GM21825 (cell line): ENCODE measurements around the gene ANKRD33.

Source experiments
- ATAC-seq: cut with Tn5 transposase; IDR thresholded peaks from one replicate; pipeline ENCODE4 v1.9.1; 2021; ENCODE audit warnings: mild to moderate bottlenecking, moderate library complexity; ENCODE audit not compliant: unreplicated experiment

Gene ANKRD33

GRCh38 chr12:51887476-51888315 lies at the start of gene ANKRD33:
Gene ANKRD33 (plus strand): TSS chr12:51888103. CDS start chr12:51888187, 84 bp downstream.
- no peak for ATAC-seq

GRCh38 chr12:51838762-51839161 lies 49.1 kb upstream of the ANKRD33 start:
- no peak for ATAC-seq

DNA sequence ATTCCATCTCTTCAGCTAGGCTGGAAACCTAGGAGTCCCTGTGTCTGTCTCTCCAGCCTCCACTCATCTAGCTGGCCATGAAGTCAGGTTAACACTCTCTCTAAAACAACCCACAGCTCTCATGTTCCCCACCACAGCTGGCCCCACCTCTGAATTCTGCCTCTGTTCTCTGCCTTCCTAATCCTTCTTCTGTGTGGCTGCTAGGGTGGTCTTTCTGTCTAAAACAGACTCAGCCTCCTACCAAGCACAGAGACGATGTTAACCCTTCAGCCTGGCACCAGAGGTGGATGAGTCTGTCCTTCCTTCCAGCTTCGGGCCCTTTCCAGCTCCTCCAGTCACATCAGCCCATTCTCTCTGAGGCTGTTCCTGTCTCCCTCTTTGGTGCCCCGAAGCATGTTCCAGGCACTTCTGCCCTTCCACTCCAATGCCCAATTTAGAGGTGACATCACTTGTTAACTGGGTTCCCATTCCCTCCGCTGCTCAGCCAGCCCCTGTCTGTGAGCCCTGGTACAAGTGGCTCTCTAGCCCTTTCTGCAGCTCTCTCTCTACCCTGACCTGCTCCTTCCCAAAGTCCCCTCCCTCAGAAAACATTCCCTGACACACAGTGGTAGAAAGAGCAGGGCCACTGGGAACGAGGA lies 48.5 kb upstream of the ANKRD33 start:
- no peak for ATAC-seq

DNA sequence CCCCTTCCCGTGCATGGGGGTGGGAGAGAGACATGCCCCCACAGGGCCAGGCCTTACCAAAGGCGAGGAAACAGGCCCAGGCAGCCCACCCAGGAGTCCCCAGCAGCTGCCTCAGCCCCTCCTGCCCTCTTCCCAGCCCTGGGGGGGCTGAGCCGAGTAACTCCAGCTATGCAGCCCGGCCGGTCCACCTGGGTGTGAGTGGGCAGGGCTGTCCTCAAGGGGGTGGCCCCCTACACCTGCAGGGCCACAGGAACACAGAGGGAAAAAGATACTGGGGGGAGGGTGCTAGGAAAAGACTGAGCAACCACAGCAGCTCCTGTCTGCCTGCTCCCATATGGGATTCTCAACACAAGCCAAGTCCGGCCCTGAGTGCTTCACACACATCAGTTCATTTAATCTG lies 46.9 kb upstream of the ANKRD33 start:
- no peak for ATAC-seq

- ATAC-seq = no peak
Observed at GRCh38 chr12:51841727-51842126, 46.2 kb upstream of the ANKRD33 start.

DNA sequence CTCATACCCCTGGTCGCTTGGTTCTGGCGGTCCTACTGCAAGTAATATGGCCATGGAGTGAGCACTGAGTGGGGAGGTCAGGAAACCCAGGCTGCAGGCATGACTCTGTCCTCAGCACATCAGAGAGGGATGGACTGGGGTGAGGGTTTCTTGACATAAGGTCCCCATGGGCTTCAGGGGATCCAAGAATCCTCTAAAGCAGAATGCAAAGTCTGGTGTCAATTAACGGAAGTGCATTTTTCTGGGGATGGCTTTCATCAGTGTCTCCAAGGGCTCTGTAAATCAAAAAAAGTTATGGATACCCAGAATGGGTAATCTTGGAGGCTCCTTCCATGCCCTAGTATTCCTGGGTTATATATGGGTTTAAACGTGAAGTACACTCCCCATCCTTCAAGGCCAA lies 43.0 kb upstream of the ANKRD33 start:
- no peak for ATAC-seq

GRCh38 chr12:51845482-51845881 lies 42.4 kb upstream of the ANKRD33 start:
- no peak for ATAC-seq

- ATAC-seq = no peak
Observed at GRCh38 chr12:51846271-51846691, 41.6 kb upstream of the ANKRD33 start.

DNA sequence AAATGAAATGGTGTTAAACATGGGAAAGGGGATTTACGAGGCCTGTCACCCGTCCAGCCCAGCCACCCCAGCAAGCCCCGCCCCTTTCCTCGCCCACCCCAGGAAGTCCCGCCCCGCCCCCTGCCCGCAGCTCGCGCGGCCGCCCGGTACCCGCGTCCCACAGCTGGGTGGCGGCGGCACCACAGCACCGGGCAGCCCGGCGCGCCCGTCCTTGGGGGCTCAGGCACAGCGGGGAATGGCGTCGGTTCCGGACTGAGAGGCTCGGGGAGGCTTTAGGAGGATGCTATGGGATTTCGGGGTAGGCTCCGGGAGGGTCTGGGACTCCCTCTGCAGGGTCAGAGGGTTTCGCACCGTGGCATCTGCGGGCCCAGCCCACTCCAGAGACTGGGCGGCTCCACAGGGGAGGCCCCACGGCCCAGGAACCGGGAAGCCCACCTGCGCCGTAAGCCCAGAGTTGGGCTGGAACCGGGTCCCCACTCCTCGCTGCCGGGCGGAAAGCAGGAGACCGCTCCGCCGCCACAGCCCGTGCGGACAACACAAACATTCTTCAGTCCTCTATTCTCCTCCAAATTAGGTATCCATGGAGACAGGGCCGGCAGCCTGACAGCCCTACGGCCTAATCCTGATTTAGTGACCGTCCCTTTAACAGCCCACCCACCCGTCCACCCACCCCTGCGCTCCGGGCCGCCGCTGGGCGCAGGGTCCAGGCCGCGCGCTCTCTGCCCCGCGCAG lies 40.8 kb upstream of the ANKRD33 start:
- ATAC-seq = no peak

DNA sequence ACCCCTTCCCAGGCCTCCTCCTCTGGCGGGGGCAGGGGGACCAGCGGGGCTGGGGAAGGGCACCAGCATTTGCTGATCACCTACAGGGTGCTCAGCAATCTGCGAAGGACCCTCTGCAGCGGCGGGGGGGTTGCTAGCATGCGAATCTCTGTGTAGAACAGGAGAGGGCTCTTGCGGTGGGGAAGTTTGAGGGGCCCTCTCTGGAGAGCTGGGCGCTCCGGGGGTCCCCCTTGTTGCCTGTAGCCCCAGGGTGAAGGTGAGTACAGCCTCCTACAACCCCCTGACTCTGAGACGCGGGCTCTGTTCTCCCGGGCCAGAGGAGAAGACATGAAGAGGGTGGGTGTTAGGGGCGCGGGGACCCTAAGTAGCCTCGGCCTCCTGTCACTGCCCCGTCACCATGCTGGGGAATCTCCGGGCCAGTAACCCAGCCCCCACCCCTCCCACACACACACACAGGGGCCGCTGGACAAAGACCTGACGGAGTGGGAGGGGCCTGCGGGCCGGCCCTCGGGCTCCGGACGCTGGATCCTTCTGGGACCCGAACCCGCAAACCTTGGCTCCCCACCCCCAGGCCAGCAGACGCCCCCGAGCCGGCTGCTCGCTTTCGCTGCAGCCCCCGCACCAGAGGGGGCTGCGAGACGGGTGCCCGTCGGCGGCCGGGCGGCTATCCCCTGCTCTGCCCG lies 40.1 kb upstream of the ANKRD33 start:
- no peak for ATAC-seq

GRCh38 chr12:51848326-51848727 lies 39.6 kb upstream of the ANKRD33 start, which contains the start of gene FIGNL2:
Gene FIGNL2 (minus strand): TSS chr12:51848718. CDS start chr12:51822413, 26,305 bp downstream.
- no peak for ATAC-seq

- no peak for ATAC-seq
Observed at GRCh38 chr12:51848841-51849735, 38.8 kb upstream of the ANKRD33 start.

- ATAC-seq = no peak
Observed at GRCh38 chr12:51850081-51850964, 37.6 kb upstream of the ANKRD33 start.

GRCh38 chr12:51850965-51851299 lies 37.0 kb upstream of the ANKRD33 start:
- ATAC-seq = no peak

- no peak for ATAC-seq
Observed at GRCh38 chr12:51851413-51852124, 36.3 kb upstream of the ANKRD33 start.

- no peak for ATAC-seq
Observed at GRCh38 chr12:51852404-51853137, 35.3 kb upstream of the ANKRD33 start.

GRCh38 chr12:51855586-51856428 lies 32.1 kb upstream of the ANKRD33 start:
- ATAC-seq = no peak
